ENCODE measurements around the gene NME5. TPM values are rescaled to one million over a fixed set of nuclear protein-coding genes. Genes with fewer than 3 reads are reported as not detected.
"Not testable (repeated sequence)": the region's sequence is repeated elsewhere in the genome, so short reads cannot be mapped to it uniquely, and the experiment has no call there.

The NME5 gene
- total RNA-seq, 1 donor: 6.5 TPM

- no peak overlapping the region for H3K27ac ChIP-seq (ENCODE audit: low read depth, low read length)
These were observed 62.0 kb downstream of the NME5 start for GRCh38 chr5:138077064-138077696.

GRCh38 chr5:138070026-138070425 is 69.2 kb downstream of the NME5 start:
- not testable (repeated sequence) for H3K36me3 ChIP-seq (ENCODE audit: insufficient read depth, low read length); H3K4me1 ChIP-seq (ENCODE audit: insufficient read depth, low read length); DNase-seq (ENCODE audit: insufficient read length, low spot score, missing footprints); H3K79me2 ChIP-seq (ENCODE audit: insufficient read depth, low read length); H4K20me1 ChIP-seq (ENCODE audit: insufficient read depth, low read length); H3K27ac ChIP-seq (ENCODE audit: low read depth, low read length); H3K9me3 ChIP-seq (ENCODE audit: low read depth, low read length); H3K4me3 ChIP-seq (ENCODE audit: insufficient read depth, low read length); H3K27me3 ChIP-seq (ENCODE audit: insufficient read depth, low read length); H3K4me2 ChIP-seq (ENCODE audit: insufficient read depth, low read length); H2AFZ ChIP-seq (ENCODE audit: low read length)

More at GRCh38 chr5:138077064-138077696, 62.0 kb downstream of the NME5 start:
- peak; percentile 95 for DNase-seq (ENCODE audit: insufficient read length, low spot score, missing footprints)
- no peak overlapping the region for H3K4me3 ChIP-seq (ENCODE audit: insufficient read depth, low read length)
- H3K79me2 ChIP-seq (ENCODE audit: insufficient read depth, low read length): no peaks in the 10 kb centered on the region
- H3K4me1 ChIP-seq (ENCODE audit: insufficient read depth, low read length): no peaks in the 10 kb centered on the region
- H4K20me1 ChIP-seq (ENCODE audit: insufficient read depth, low read length): no peaks in the 10 kb centered on the region
- peak; percentile 86 for TF ChIP-seq CTCF (IDR thresholded peaks at IDR 0.05; ENCODE audit: extremely low read depth, low read depth, low read length)
- no peaks in the 10 kb centered on the region for H3K9me3 ChIP-seq (ENCODE audit: low read depth, low read length)
- no peak overlapping the region for H2AFZ ChIP-seq (ENCODE audit: low read length)
- no peaks in the 10 kb centered on the region for H3K36me3 ChIP-seq (ENCODE audit: insufficient read depth, low read length)
- no peak overlapping the region for H3K4me2 ChIP-seq (ENCODE audit: insufficient read depth, low read length)
- H3K27me3 ChIP-seq (ENCODE audit: insufficient read depth, low read length): no peaks in the 10 kb centered on the region

GRCh38 chr5:138068742-138069600 is 70.3 kb downstream of the NME5 start:
- H3K79me2 ChIP-seq (ENCODE audit: insufficient read depth, low read length): no peaks in the 10 kb centered on the region
- H3K4me2 ChIP-seq (ENCODE audit: insufficient read depth, low read length): peak overlapping the region; percentile 36
- no peak overlapping the region for H3K27ac ChIP-seq (ENCODE audit: low read depth, low read length)
- no peaks in the 10 kb centered on the region for H3K4me1 ChIP-seq (ENCODE audit: insufficient read depth, low read length)
- H3K27me3 ChIP-seq (ENCODE audit: insufficient read depth, low read length): no peaks in the 10 kb centered on the region
- no peaks in the 10 kb centered on the region for H3K9me3 ChIP-seq (ENCODE audit: low read depth, low read length)
- H4K20me1 ChIP-seq (ENCODE audit: insufficient read depth, low read length): no peaks in the 10 kb centered on the region
- H2AFZ ChIP-seq (ENCODE audit: low read length): no peak overlapping the region
- H3K4me3 ChIP-seq (ENCODE audit: insufficient read depth, low read length): no peak overlapping the region
- TF ChIP-seq CTCF (IDR thresholded peaks at IDR 0.05; ENCODE audit: extremely low read depth, low read depth, low read length): peak; percentile 94
- no peaks in the 10 kb centered on the region for H3K36me3 ChIP-seq (ENCODE audit: insufficient read depth, low read length)
- peak; percentile 96 for DNase-seq (ENCODE audit: insufficient read length, low spot score, missing footprints)

GRCh38 chr5:138067945-138068344 is 71.3 kb downstream of the NME5 start:
- Histone ChIP-seq H3K9me3 (ENCODE audit: low read depth, low read length) (no peaks in the 10 kb centered on the region), H3K36me3 (ENCODE audit: insufficient read depth, low read length) (no peaks in the 10 kb centered on the region), H2AFZ (ENCODE audit: low read length) (no peak overlapping the region), H4K20me1 (ENCODE audit: insufficient read depth, low read length) (no peaks in the 10 kb centered on the region), H3K4me3 (ENCODE audit: insufficient read depth, low read length) (no peak overlapping the region), H3K4me2 (ENCODE audit: insufficient read depth, low read length) (no peak overlapping the region), H3K4me1 (ENCODE audit: insufficient read depth, low read length) (no peaks in the 10 kb centered on the region), H3K79me2 (ENCODE audit: insufficient read depth, low read length) (no peaks in the 10 kb centered on the region), H3K27ac (ENCODE audit: low read depth, low read length) (no peak overlapping the region), H3K27me3 (ENCODE audit: insufficient read depth, low read length) (no peaks in the 10 kb centered on the region)
- no peak for TF ChIP-seq CTCF (IDR thresholded peaks at IDR 0.05; ENCODE audit: extremely low read depth, low read depth, low read length)
- DNase-seq (ENCODE audit: insufficient read length, low spot score, missing footprints): no peak

Small RNA genes within 50 kb of the gene (small RNA-seq; reads per million reads assigned to genes)
- not detected for gene RNU6-1148P
- not detected for gene RNU6-460P
- not detected for gene RNU6-888P

Other genes with a start within 250 kb of the NME5 start
- under 0.01 TPM in 1 of 2 replicates, not detected in the other for gene PKD2L2, start 250.0 kb downstream of the NME5 start, total RNA-seq
- 55.7 and 59.7 TPM in 2 replicates for gene FAM13B, start 106.3 kb downstream of the NME5 start, total RNA-seq
- gene WNT8A, start 55.4 kb downstream of the NME5 start, total RNA-seq: not detected in 2 replicates
- gene BRD8, start 39.2 kb upstream of the NME5 start, total RNA-seq: 47.1 and 51.0 TPM in 2 replicates
- 5.3 and 7.2 TPM in 2 replicates for gene KIF20A, start 39.7 kb upstream of the NME5 start, total RNA-seq
- 25.6 and 28.6 TPM in 2 replicates for gene CDC23, start 73.9 kb upstream of the NME5 start, total RNA-seq
- not detected in 2 replicates for gene GFRA3, start 135.2 kb upstream of the NME5 start, total RNA-seq
- gene CDC25C, start 192.4 kb upstream of the NME5 start, total RNA-seq: 1.8 TPM in 2 replicates
- gene FAM53C, start 198.8 kb upstream of the NME5 start, total RNA-seq: 39.8 and 43.8 TPM in 2 replicates
- 48.3 and 53.2 TPM in 2 replicates for gene KDM3B, start 213.3 kb upstream of the NME5 start, total RNA-seq